Lower lobe of right lung (tissue), 2 donors: ENCODE results near the gene XIRP2. TPM values are rescaled to one million over a fixed set of nuclear protein-coding genes. Genes with fewer than 3 reads are reported as not detected.

Experiments used
- ATAC-seq, 2 donors: fragments of 200-7000 bp; cut with Tn5 transposase; one replicate each; pipeline ENCODE4 v1.9.1; 2020 to 2022; ENCODE audit warnings: mild to moderate bottlenecking in 2 of 2, moderate library complexity in 2 of 2
- DNase-seq: peaks from one replicate; pipeline ENCODE4 v3.0.0-alpha.2; 2020
- H3K27ac ChIP-seq: fragments of 200-600 bp; one replicate; pipeline ENCODE4 v1.8.0; 2022
- H3K27me3 ChIP-seq: fragments of 200-600 bp; one replicate; pipeline ENCODE4 v1.8.0; 2022; ENCODE audit warnings: low read depth
- H3K36me3 ChIP-seq: fragments of 200-600 bp; one replicate; pipeline ENCODE4 v1.8.0; 2022; ENCODE audit warnings: mild to moderate bottlenecking
- H3K4me1 ChIP-seq: fragments of 200-600 bp; one replicate; pipeline ENCODE4 v1.8.0; 2022
- H3K4me3 ChIP-seq: fragments of 200-600 bp; one replicate; pipeline ENCODE4 v1.8.0; 2022; ENCODE audit warnings: mild to moderate bottlenecking
- H3K9me3 ChIP-seq: fragments of 200-600 bp; one replicate; pipeline ENCODE4 v1.8.0; 2022
- CTCF ChIP-seq: fragments of 200-600 bp; IDR thresholded peaks from one replicate; pipeline ENCODE4 v1.8.0; 2022; ENCODE audit warnings: antibody characterized with exemption, mild to moderate bottlenecking
- intact Hi-C: fragments of 100-400 bp; cut with DNase I; formaldehyde crosslinking; loops from one replicate; pipeline ENCODE4 v1.11.0; 2022
- total RNA-seq: library from RNA; stranded (reverse); fragmentation: NEBNext Ultra II Directional; extraction: Animal tissue kit (Norgen Biotek cat#: 25700); gene quantifications from one replicate; pipeline ENCODE4 v1.2.1, GENCODE V29; 2021
- donor health status: DM: no; HTN: yes; CAD: no; lungs with severe emphysema.

The XIRP2 gene
- total RNA-seq, 1 donor from 2014 or later: 0.18 TPM

GRCh38 chr2:167183931-167184330 is 295.7 kb downstream of the XIRP2 start:
- intact Hi-C loops: no loop called here

GRCh38 chr2:167186465-167186864 is 298.2 kb downstream of the XIRP2 start:
- no peaks in the 10 kb centered on the region for H3K9me3 ChIP-seq
- H3K4me1 ChIP-seq: no peaks in the 10 kb centered on the region
- no peak for ATAC-seq
- no peak for DNase-seq
- intact Hi-C loops: no loop called here
- no peak overlapping the region for H3K27ac ChIP-seq
- H3K4me3 ChIP-seq: no peak overlapping the region
- H3K27me3 ChIP-seq: no peaks in the 10 kb centered on the region
- TF ChIP-seq CTCF: no peak
- H3K36me3 ChIP-seq: no peaks in the 10 kb centered on the region

More at GRCh38 chr2:167183931-167184330, 295.7 kb downstream of the XIRP2 start:
- TF ChIP-seq CTCF: no peak
- no peaks in the 10 kb centered on the region for H3K27me3 ChIP-seq
- H3K4me1 ChIP-seq: no peaks in the 10 kb centered on the region
- no peak overlapping the region for H3K27ac ChIP-seq
- H3K4me3 ChIP-seq: no peak overlapping the region
- DNase-seq: no peak
- no peaks in the 10 kb centered on the region for H3K36me3 ChIP-seq
- ATAC-seq: no peak
- H3K9me3 ChIP-seq: no peaks in the 10 kb centered on the region

GRCh38 chr2:167187049-167187727 is 298.9 kb downstream of the XIRP2 start:
- H3K27ac ChIP-seq: no peak overlapping the region
- no peak for ATAC-seq
- TF ChIP-seq CTCF: no peak
- H3K27me3 ChIP-seq: no peaks in the 10 kb centered on the region
- H3K9me3 ChIP-seq: no peaks in the 10 kb centered on the region
- no peak for DNase-seq
- no peaks in the 10 kb centered on the region for H3K36me3 ChIP-seq
- no peak overlapping the region for H3K4me3 ChIP-seq
- intact Hi-C loops: no loop called here
- H3K4me1 ChIP-seq: no peaks in the 10 kb centered on the region

- no peak for ATAC-seq
- no peak overlapping the region for H3K4me3 ChIP-seq
- H3K9me3 ChIP-seq: no peaks in the 10 kb centered on the region
- H3K27ac ChIP-seq: no peak overlapping the region
- no peak for DNase-seq
- TF ChIP-seq CTCF: no peak
- intact Hi-C loops: no loop called here
- H3K27me3 ChIP-seq: no peaks in the 10 kb centered on the region
- no peaks in the 10 kb centered on the region for H3K4me1 ChIP-seq
- H3K36me3 ChIP-seq: no peaks in the 10 kb centered on the region
Observed at GRCh38 chr2:167187978-167188967, 300.0 kb downstream of the XIRP2 start.

GRCh38 chr2:167190053-167190452 is 301.8 kb downstream of the XIRP2 start:
- Histone ChIP-seq H3K4me1 (no peaks in the 10 kb centered on the region), H3K9me3 (no peaks in the 10 kb centered on the region), H3K27ac (no peak overlapping the region), H3K27me3 (no peaks in the 10 kb centered on the region), H3K36me3 (no peaks in the 10 kb centered on the region), H3K4me3 (no peak overlapping the region)
- no peak for TF ChIP-seq CTCF
- ATAC-seq (no peak), DNase-seq (no peak)
- intact Hi-C loops: no loop called here
